Measurements from ENCODE around the gene MMP20.

- TF ChIP-seq POLR2A (IDR thresholded peaks at IDR 0.05) = no peak
- no peak for TF ChIP-seq CTCF (IDR thresholded peaks at IDR 0.05)
- TF ChIP-seq POLR2AphosphoS5 (IDR thresholded peaks at IDR 0.05) = no peak
These were observed 20.3 kb downstream of the MMP20 start for GRCh38 chr11:102604875-102605274.
